ENCODE measurements around the gene KSR1.

DNA sequence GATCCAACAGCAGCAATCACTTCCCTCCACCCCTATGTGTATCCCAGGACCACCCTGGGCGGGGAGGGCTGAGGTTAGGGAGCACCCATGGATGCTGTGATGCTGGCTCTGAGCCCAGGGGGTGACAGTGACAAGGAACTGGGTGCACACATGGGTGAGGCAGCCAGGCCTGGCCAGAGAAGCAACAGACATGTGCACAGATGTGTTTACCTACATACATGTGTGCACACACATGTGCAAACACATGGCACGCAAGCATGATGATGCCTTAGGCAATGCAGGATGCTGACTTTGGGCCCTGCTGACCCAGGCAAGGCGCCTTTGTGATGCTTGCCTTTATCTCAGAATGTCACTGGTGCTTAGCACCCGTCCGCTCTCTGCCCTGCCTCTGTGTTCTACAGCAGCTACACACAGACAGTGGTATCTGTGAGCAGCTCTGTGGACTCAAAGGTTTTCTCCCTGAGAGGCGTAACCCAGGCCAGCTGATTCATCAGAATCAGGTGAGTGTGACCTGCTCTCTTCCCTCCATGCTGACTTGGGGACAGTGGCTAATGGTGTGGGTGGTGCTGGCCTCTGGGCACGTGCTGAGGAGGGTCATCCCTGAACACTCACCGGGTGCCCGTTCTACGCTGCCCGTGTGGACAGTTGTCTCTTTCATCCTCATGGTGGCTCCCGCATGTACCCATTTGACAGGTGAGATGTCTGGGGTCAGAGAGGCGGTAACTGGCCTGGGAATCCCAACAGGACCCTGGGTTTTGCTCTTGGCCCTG lies 38.5 kb upstream of the KSR1 start:
- TF ChIP-seq, protein P1, sequence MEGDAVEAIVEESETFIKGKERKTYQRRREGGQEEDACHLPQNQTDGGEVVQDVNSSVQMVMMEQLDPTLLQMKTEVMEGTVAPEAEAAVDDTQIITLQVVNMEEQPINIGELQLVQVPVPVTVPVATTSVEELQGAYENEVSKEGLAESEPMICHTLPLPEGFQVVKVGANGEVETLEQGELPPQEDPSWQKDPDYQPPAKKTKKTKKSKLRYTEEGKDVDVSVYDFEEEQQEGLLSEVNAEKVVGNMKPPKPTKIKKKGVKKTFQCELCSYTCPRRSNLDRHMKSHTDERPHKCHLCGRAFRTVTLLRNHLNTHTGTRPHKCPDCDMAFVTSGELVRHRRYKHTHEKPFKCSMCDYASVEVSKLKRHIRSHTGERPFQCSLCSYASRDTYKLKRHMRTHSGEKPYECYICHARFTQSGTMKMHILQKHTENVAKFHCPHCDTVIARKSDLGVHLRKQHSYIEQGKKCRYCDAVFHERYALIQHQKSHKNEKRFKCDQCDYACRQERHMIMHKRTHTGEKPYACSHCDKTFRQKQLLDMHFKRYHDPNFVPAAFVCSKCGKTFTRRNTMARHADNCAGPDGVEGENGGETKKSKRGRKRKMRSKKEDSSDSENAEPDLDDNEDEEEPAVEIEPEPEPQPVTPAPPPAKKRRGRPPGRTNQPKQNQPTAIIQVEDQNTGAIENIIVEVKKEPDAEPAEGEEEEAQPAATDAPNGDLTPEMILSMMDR (IDR thresholded peaks at IDR 0.05): no peak
- TF ChIP-seq POLR2A (IDR thresholded peaks at IDR 0.05): no peak
